GM12878 (cell line): ENCODE measurements around the gene PRKN. TPM values are rescaled to one million over a fixed set of nuclear protein-coding genes. Genes with fewer than 3 reads are reported as not detected.

Source experiments
- ATAC-seq: fragments of 200-7000 bp; cut with Tn5 transposase; 3 replicates; pipeline ENCODE4 v1.9.1; 2020; ENCODE audit warnings: mild to moderate bottlenecking, moderate library complexity
- BruUV-seq: library from RNA; stranded (reverse); fragments of 400-500 nt; replicated peaks from 2 replicates; lab custom pipeline; 2021; lab: Mats Ljungman, UMichigan
- CTCF ChIA-PET: fragments of 300-600 bp; sonication (Branson Sonifier 250); formaldehyde crosslinking; extraction: SDS; loops from one replicate; lab custom pipeline; 2021; ENCODE audit warnings: inconsistent platforms; lab: Yijun Ruan, JAX
- POLR2A ChIA-PET: fragments of 350-600 bp; formaldehyde crosslinking; extraction: SDS; loops from one replicate; lab custom pipeline; 2021; ENCODE audit warnings: inconsistent platforms; lab: Charles Lee
- RAD21 ChIA-PET: fragments of 300-600 bp; sonication (Branson Sonifier 250); formaldehyde crosslinking; loops from one replicate; lab custom pipeline; 2023; ENCODE audit warnings: antibody characterized with exemption; ENCODE audit not compliant: unreplicated experiment; lab: Charles Lee
- SMC1A ChIA-PET: fragments of 300-600 bp; sonication (Branson Sonifier 250); formaldehyde crosslinking; loops from one replicate; lab custom pipeline; 2023; ENCODE audit not compliant: unreplicated experiment, uncharacterized antibody; lab: Charles Lee
- DNase-seq: peaks from one replicate; pipeline ENCODE4 v3.0.0-alpha.2; 2011; ENCODE audit warnings: low read depth, low spot score
- FAIRE-seq: peaks from 3 replicates; lab custom pipeline; 2011; peaks lifted over from hg19 to GRCh38; lab: Jason Lieb, UNC
- H2AFZ ChIP-seq: 2 replicates; pipeline ENCODE4 v1.6.0; 2011; ENCODE audit warnings: low read depth, low read length, control low read depth; ENCODE audit not compliant: control insufficient read depth
- H3K27ac ChIP-seq: 2 replicates; pipeline ENCODE4 v1.5.1; 2011; ENCODE audit warnings: control low read depth; ENCODE audit not compliant: control insufficient read depth, insufficient read depth
- H3K27me3 ChIP-seq, 2 experiments: replicated peaks in 1 of 2; 2 replicates each; pipeline versions ENCODE4 v1.6.0 to v1.6.1; 2011; ENCODE audit warnings: low read length in 1 of 2; ENCODE audit not compliant: control insufficient read depth in 2 of 2, insufficient read depth in 2 of 2
- H3K36me3 ChIP-seq, 2 experiments: 2 replicates each; pipeline ENCODE4 v1.5.1; 2011; ENCODE audit warnings: low read length in 1 of 2; ENCODE audit not compliant: control insufficient read depth in 2 of 2, insufficient read depth in 2 of 2
- H3K4me1 ChIP-seq: 2 replicates; pipeline ENCODE4 v1.6.1; 2011; ENCODE audit warnings: mild to moderate bottlenecking, low read length, moderate library complexity, mixed read lengths; ENCODE audit not compliant: control insufficient read depth, insufficient read depth
- H3K4me2 ChIP-seq: 2 replicates; pipeline ENCODE4 v1.6.0; 2011; ENCODE audit warnings: control low read depth; ENCODE audit not compliant: control insufficient read depth, insufficient read depth
- H3K4me3 ChIP-seq: fragments of 200-600 bp; sonication (generic); 2 replicates; pipeline ENCODE4 v1.5.1; 2016
- H3K79me2 ChIP-seq: 2 replicates; pipeline ENCODE4 v1.6.0; 2011; ENCODE audit warnings: low read length; ENCODE audit not compliant: control insufficient read depth, insufficient read depth
- H3K9ac ChIP-seq: 2 replicates; pipeline ENCODE4 v1.8.0; 2011; ENCODE audit warnings: low read length, control low read depth, mixed read lengths; ENCODE audit not compliant: control insufficient read depth, insufficient read depth
- H3K9me3 ChIP-seq: replicated peaks from 3 replicates; pipeline ENCODE4 v1.5.1; 2011; ENCODE audit warnings: mild to moderate bottlenecking, low read length; ENCODE audit not compliant: control insufficient read depth, insufficient read depth
- H4K20me1 ChIP-seq: 2 replicates; pipeline ENCODE4 v1.6.0; 2011; ENCODE audit not compliant: control insufficient read depth, insufficient read depth
- GABPA ChIP-seq: IDR thresholded peaks from 2 replicates; pipeline ENCODE4 v1.6.1; 2014; ENCODE audit warnings: antibody characterized with exemption, low read depth, mild to moderate bottlenecking, inconsistent platforms
- HDGF ChIP-seq: fragments of 450-650 bp; IDR thresholded peaks from 2 replicates; pipeline ENCODE4 v1.6.1; 2016; ENCODE audit warnings: antibody characterized with exemption
- IKZF2 ChIP-seq, 2 experiments: fragments of 450-650 bp; IDR thresholded peaks; 2 replicates each; pipeline ENCODE4 v1.6.1; 2017; ENCODE audit warnings: mild to moderate bottlenecking in 2 of 2, moderate library complexity in 2 of 2
- NR2C1 ChIP-seq: fragments of 450-650 bp; IDR thresholded peaks from 2 replicates; pipeline ENCODE4 v1.6.1; 2017; ENCODE audit warnings: antibody characterized with exemption, mild to moderate bottlenecking, moderate library complexity
- SP1 ChIP-seq: IDR thresholded peaks from one replicate; pipeline ENCODE4 v1.6.1; 2011; ENCODE audit warnings: low read depth, low read length
- SREBF1 ChIP-seq: IDR thresholded peaks from 2 replicates; pipeline ENCODE4 v1.6.1; 2012; ENCODE audit warnings: mild to moderate bottlenecking, low read length
- STAT3 ChIP-seq: IDR thresholded peaks from 2 replicates; pipeline ENCODE4 v1.6.1; 2011; ENCODE audit warnings: low read depth, low read length, improper control_type of control experiment
- TARDBP ChIP-seq: IDR thresholded peaks from 2 replicates; pipeline ENCODE4 v1.6.1; 2016; ENCODE audit warnings: borderline replicate concordance
- YY1 ChIP-seq: IDR thresholded peaks from 2 replicates; pipeline ENCODE4 v1.6.1; 2011; ENCODE audit warnings: low read depth, mild to moderate bottlenecking, low read length
- ZNF217 ChIP-seq: fragments of 450-650 bp; IDR thresholded peaks from 2 replicates; pipeline ENCODE4 v1.6.1; 2017; ENCODE audit warnings: antibody characterized with exemption, mild to moderate bottlenecking
- WGBS: methylation state at CpG from one replicate; pipeline ENCODE4 v1.1.6; 2016; ENCODE audit warnings: low lambda C conversion rate; ENCODE audit not compliant: insufficient replicate concordance, insufficient coverage; ENCODE audit errors: missing lambda C conversion rate; 5-methylcytosine and 5-hydroxymethylcytosine counted together
- in situ Hi-C: fragments of 300-500 bp; cut with MboI; formaldehyde crosslinking; loops from 9 replicates; pipeline ENCODE4 v1.14.3; 2018; ENCODE audit warnings: mixed read lengths
- intact Hi-C: fragments of 100-400 bp; cut with micrococcal nuclease; formaldehyde crosslinking; loops from one replicate; pipeline ENCODE4 v1.14.2; 2022; ENCODE audit not compliant: unreplicated experiment
- polyA plus RNA-seq, 11 experiments: library from polyadenylated mRNA; depleted of rRNA in 4 of 11; unstranded in 6 of 11; stranded (reverse) in 5 of 11; fragments of >200 nt; fragmentation: Nextera tagmentation in 4 of 11; fragmentation: Illumina TruSeq in 1 of 11; extraction: Ambion mirVana in 4 of 11; extraction: Trizol in 1 of 11; gene quantifications; 1 replicate in 1 of 11; 2 replicates in 10 of 11; pipeline versions ENCODE4 v1.2.1 to v1.2.3, GENCODE V29; 2011 to 2016; ENCODE audit warnings: inconsistent platforms in 2 of 11, missing spikeins in 2 of 11, low read depth in 1 of 11
- total RNA-seq, 4 experiments: library from RNA; depleted of rRNA in 3 of 4; stranded (reverse); fragments of >200 nt in 3 of 4; fragmentation: Illumina TruSeq in 1 of 4; extraction: Trizol in 1 of 4; gene quantifications; 2 replicates each; pipeline versions ENCODE4 v1.2.1 to v1.2.3, GENCODE V29; 2013 to 2021
- TF ChIP-seq, protein P1 (sequence below): fragments of 450-650 bp; IDR thresholded peaks from 2 replicates; pipeline ENCODE4 v1.6.1; 2014; ENCODE audit warnings: mild to moderate bottlenecking
- TF ChIP-seq, protein P2 (sequence below): fragments of 450-650 bp; formaldehyde crosslinking; IDR thresholded peaks from 2 replicates; pipeline ENCODE4 v1.5.0; 2022; ENCODE audit warnings: mild to moderate bottlenecking, missing genetic modification characterization
- TF ChIP-seq, protein P3 (sequence below): IDR thresholded peaks from 2 replicates; pipeline ENCODE4 v1.6.1; 2011; ENCODE audit warnings: low read depth, mild to moderate bottlenecking, low read length, moderate library complexity, borderline replicate concordance; ENCODE audit errors: extremely low read depth
- TF ChIP-seq, protein P4 (sequence below): IDR thresholded peaks from 2 replicates; pipeline ENCODE4 v1.6.1; 2011; ENCODE audit warnings: borderline replicate concordance, low read depth, mild to moderate bottlenecking, moderate library complexity, mixed read lengths, low read length; ENCODE audit not compliant: insufficient read depth; ENCODE audit errors: extremely low read length

PRKN gene
- total and polyA plus RNA-seq, 10 of the 15 experiments (the other 5 are each of a cell fraction or from before 2014, with no cell fraction given) = 0.06 to 0.09 TPM; not detected in 8

DNA sequence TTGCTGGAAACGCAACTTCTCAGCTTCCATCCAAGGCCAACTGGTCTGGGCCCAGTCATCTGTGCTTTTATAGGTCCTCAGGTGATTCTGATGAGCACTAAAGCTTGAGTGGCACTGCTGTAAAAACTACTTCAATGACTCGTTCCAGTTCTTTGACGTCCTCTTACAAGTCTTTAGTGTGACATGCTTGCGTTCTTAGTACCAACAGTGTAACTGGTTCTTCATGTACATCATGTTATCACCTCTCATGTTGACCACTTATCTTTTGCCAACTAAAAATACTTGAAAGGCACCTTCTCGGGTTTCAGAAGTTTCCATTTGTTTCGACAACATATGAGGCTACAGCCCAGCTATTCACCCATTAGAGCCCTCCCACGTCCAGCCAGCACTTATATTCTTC, 468.9 kb downstream of the PRKN start:
- Histone ChIP-seq H3K27ac (no peak overlapping the region), H3K9me3 (no peaks in the 10 kb centered on the region), H3K36me3 (no peaks in the 10 kb centered on the region), H3K27me3 (no peaks in the 10 kb centered on the region), H3K4me3 (no peak overlapping the region), H3K4me1 (no peaks in the 10 kb centered on the region), H3K4me2 (no peak overlapping the region), H3K9ac (no peak overlapping the region), H3K79me2 (no peaks in the 10 kb centered on the region), H2AFZ (no peak overlapping the region), H4K20me1 (no peaks in the 10 kb centered on the region)
- in situ Hi-C loops (no loop called here), intact Hi-C loops (no loop called here)
- DNase-seq = no peak
- BruUV-seq = no TSS peak
- TF ChIP-seq YY1 = no peak
- TF ChIP-seq IKZF2 (IDR thresholded peaks at IDR 0.05) = no peak
- TF ChIP-seq SREBF1 = no peak
- TF ChIP-seq HDGF = no peak
- TF ChIP-seq NR2C1 = no peak
- TF ChIP-seq, protein P1, sequence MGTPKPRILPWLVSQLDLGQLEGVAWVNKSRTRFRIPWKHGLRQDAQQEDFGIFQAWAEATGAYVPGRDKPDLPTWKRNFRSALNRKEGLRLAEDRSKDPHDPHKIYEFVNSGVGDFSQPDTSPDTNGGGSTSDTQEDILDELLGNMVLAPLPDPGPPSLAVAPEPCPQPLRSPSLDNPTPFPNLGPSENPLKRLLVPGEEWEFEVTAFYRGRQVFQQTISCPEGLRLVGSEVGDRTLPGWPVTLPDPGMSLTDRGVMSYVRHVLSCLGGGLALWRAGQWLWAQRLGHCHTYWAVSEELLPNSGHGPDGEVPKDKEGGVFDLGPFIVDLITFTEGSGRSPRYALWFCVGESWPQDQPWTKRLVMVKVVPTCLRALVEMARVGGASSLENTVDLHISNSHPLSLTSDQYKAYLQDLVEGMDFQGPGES = no peak
- no peak for TF ChIP-seq ZNF217
- FAIRE-seq = no peak
- ChIA-PET SMC1A (no interaction called here), POLR2A (no interaction called here), CTCF (no interaction called here), RAD21 (no interaction called here)
- no peak for ATAC-seq
- WGBS = 33% methylated on average over 7 of the region's 7 CpGs

DNA sequence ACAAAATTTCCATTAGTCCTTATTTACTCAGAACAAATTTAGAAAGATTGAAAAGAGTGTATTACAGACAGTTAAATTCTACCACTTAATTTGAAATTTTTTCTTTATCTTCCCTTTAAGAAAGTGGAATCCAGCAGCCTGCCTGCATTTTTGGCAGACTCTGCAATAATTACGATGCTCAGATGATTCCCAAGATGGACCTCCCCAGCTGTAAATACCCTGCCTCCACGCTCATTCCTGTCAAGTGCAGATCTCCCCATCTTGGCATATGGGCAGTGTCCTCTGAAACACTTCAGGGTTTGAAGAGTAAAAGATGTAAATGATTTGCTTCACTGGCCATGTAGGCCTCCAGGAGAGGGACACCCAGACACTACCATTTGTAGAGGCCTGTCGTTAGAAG, 471.2 kb downstream of the PRKN start:
- FAIRE-seq (no peak), DNase-seq (no peak), ATAC-seq (no peak)
- H3K9me3 ChIP-seq = no peaks in the 10 kb centered on the region
- no peak overlapping the region for H3K9ac ChIP-seq
- no TSS peak for BruUV-seq
- H3K36me3 ChIP-seq = no peaks in the 10 kb centered on the region
- no peaks in the 10 kb centered on the region for H3K79me2 ChIP-seq
- intact Hi-C loops = no loop called here
- H3K27ac ChIP-seq = no peak overlapping the region
- no peaks in the 10 kb centered on the region for H4K20me1 ChIP-seq
- H3K4me2 ChIP-seq = no peak overlapping the region
- POLR2A ChIA-PET = no interaction called here
- SMC1A ChIA-PET = interaction anchor here (0.7 kb wide), 1 partner anchor 761 kb away, joined by 3 read pairs; no protein-coding TSS in a partner anchor
- no peaks in the 10 kb centered on the region for H3K27me3 ChIP-seq
- H3K4me3 ChIP-seq = no peak overlapping the region
- no peak overlapping the region for H2AFZ ChIP-seq
- RAD21 ChIA-PET = no interaction called here
- H3K4me1 ChIP-seq = no peaks in the 10 kb centered on the region
- CTCF ChIA-PET = no interaction called here
- in situ Hi-C loops = no loop called here
- 0% methylated on average over 3 of the region's 3 CpGs for WGBS
- TF ChIP-seq, protein P2, sequence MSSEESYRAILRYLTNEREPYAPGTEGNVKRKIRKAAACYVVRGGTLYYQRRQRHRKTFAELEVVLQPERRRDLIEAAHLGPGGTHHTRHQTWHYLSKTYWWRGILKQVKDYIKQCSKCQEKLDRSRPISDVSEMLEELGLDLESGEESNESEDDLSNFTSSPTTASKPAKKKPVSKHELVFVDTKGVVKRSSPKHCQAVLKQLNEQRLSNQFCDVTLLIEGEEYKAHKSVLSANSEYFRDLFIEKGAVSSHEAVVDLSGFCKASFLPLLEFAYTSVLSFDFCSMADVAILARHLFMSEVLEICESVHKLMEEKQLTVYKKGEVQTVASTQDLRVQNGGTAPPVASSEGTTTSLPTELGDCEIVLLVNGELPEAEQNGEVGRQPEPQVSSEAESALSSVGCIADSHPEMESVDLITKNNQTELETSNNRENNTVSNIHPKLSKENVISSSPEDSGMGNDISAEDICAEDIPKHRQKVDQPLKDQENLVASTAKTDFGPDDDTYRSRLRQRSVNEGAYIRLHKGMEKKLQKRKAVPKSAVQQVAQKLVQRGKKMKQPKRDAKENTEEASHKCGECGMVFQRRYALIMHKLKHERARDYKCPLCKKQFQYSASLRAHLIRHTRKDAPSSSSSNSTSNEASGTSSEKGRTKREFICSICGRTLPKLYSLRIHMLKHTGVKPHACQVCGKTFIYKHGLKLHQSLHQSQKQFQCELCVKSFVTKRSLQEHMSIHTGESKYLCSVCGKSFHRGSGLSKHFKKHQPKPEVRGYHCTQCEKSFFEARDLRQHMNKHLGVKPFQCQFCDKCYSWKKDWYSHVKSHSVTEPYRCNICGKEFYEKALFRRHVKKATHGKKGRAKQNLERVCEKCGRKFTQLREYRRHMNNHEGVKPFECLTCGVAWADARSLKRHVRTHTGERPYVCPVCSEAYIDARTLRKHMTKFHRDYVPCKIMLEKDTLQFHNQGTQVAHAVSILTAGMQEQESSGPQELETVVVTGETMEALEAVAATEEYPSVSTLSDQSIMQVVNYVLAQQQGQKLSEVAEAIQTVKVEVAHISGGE (CRISPR knock-in tag) = no peak
- TF ChIP-seq, protein P3, sequence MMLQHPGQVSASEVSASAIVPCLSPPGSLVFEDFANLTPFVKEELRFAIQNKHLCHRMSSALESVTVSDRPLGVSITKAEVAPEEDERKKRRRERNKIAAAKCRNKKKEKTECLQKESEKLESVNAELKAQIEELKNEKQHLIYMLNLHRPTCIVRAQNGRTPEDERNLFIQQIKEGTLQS = no peak
- no peak for TF ChIP-seq TARDBP
- no peak for TF ChIP-seq STAT3
- TF ChIP-seq SP1 = no peak
- TF ChIP-seq GABPA = no peak
- TF ChIP-seq, protein P4, sequence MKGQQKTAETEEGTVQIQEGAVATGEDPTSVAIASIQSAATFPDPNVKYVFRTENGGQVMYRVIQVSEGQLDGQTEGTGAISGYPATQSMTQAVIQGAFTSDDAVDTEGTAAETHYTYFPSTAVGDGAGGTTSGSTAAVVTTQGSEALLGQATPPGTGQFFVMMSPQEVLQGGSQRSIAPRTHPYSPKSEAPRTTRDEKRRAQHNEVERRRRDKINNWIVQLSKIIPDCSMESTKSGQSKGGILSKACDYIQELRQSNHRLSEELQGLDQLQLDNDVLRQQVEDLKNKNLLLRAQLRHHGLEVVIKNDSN = no peak
